LHCN-M2 (cell line): ENCODE measurements around the gene BTBD7. TPM values are rescaled to one million over a fixed set of nuclear protein-coding genes. Genes with fewer than 3 reads are reported as not detected.

Source experiments
- DNase-seq: peaks from one replicate; pipeline ENCODE4 v3.0.0-alpha.2; 2012; ENCODE audit warnings: low read depth
- total RNA-seq: library from RNA; depleted of rRNA; stranded (reverse); fragments of >200 nt; gene quantifications from 2 replicates; pipeline ENCODE4 v1.2.3, GENCODE V29; 2014

BTBD7 gene
- total RNA-seq, 1 experiment from 2014 or later: 20.4 TPM

GRCh38 chr14:93331002-93331727, 1.7 kb downstream of the BTBD7 start:
- DNase-seq: no peak

GRCh38 chr14:93330609-93331000, 2.2 kb downstream of the BTBD7 start:
- DNase-seq: no peak

- DNase-seq: no peak
Observed at GRCh38 chr14:93329965-93330608, 2.7 kb downstream of the BTBD7 start.

- no peak for DNase-seq
Observed at GRCh38 chr14:93328546-93328945, 4.3 kb downstream of the BTBD7 start.

GRCh38 chr14:93326196-93326595, 6.6 kb downstream of the BTBD7 start:
- no peak for DNase-seq

- no peak for DNase-seq
Observed at GRCh38 chr14:93323600-93324174, 9.1 kb downstream of the BTBD7 start.

- no peak for DNase-seq
Observed at GRCh38 chr14:93322929-93323599, 9.8 kb downstream of the BTBD7 start.

GRCh38 chr14:93320489-93320888, 12.3 kb downstream of the BTBD7 start:
- no peak for DNase-seq

GRCh38 chr14:93319958-93320357, 12.9 kb downstream of the BTBD7 start:
- no peak for DNase-seq

- DNase-seq: no peak
Observed at GRCh38 chr14:93319494-93319893, 13.3 kb downstream of the BTBD7 start.

GRCh38 chr14:93318927-93319326, 13.9 kb downstream of the BTBD7 start:
- peak; percentile 32 for DNase-seq

- DNase-seq: peak; percentile 26
Observed at GRCh38 chr14:93317875-93318807, 14.7 kb downstream of the BTBD7 start.

GRCh38 chr14:93317210-93317874, 15.5 kb downstream of the BTBD7 start:
- DNase-seq: no peak

- DNase-seq: peak; percentile 8
Observed at GRCh38 chr14:93316716-93317115, 16.1 kb downstream of the BTBD7 start.

- no peak for DNase-seq
Observed at GRCh38 chr14:93315575-93315974, 17.3 kb downstream of the BTBD7 start.

GRCh38 chr14:93311082-93311481, 21.8 kb downstream of the BTBD7 start:
- no peak for DNase-seq

- DNase-seq: no peak
Observed at GRCh38 chr14:93309427-93309966, 23.3 kb downstream of the BTBD7 start.

GRCh38 chr14:93308686-93309345, 24.0 kb downstream of the BTBD7 start:
- no peak for DNase-seq

GRCh38 chr14:93306812-93307211, 26.0 kb downstream of the BTBD7 start:
- DNase-seq: no peak
